Caco-2 (cell line): ENCODE results near the gene PIMREG. TPM values are rescaled to one million over a fixed set of nuclear protein-coding genes. Genes with fewer than 3 reads are reported as not detected.

ENCODE experiments used
- BruUV-seq: library from RNA; stranded (reverse); fragments of 400-500 nt; replicated peaks from 2 replicates; lab custom pipeline; 2021; lab: Mats Ljungman, UMichigan
- CTCF ChIA-PET: fragments of 300-600 bp; sonication (Branson Sonifier 250); formaldehyde crosslinking; loops from one replicate; lab custom pipeline; 2022; ENCODE audit warnings: antibody characterized with exemption; lab: Charles Lee
- POLR2A ChIA-PET: fragments of 300-600 bp; sonication (Branson Sonifier 250); formaldehyde crosslinking; loops from one replicate; lab custom pipeline; 2022; ENCODE audit warnings: antibody characterized with exemption; lab: Charles Lee
- DNase-seq, 2 experiments: peaks; one replicate each; pipeline versions ENCODE4 v3.0.0 to v3.0.0-alpha.2; 2020 to 2022
- H3K27me3 ChIP-seq: replicated peaks from 2 replicates; pipeline ENCODE4 v1.6.0; 2011; ENCODE audit warnings: low read length; ENCODE audit not compliant: control insufficient read depth, insufficient read depth
- H3K36me3 ChIP-seq: 2 replicates; pipeline ENCODE4 v1.5.1; 2011; ENCODE audit warnings: low read length; ENCODE audit not compliant: control insufficient read depth, insufficient read depth
- H3K4me1 ChIP-seq: fragments of 250-450 bp; sonication (Bioruptor Pico); 2 replicates; pipeline ENCODE4 v1.5.1; 2020; ENCODE audit warnings: mild to moderate bottlenecking
- H3K4me3 ChIP-seq: 2 replicates; pipeline ENCODE4 v1.5.1; 2011; ENCODE audit warnings: low read depth, mild to moderate bottlenecking, control low read depth, low read length
- H3K9me3 ChIP-seq: fragments of 250-450 bp; sonication (Bioruptor Pico); 2 replicates; pipeline ENCODE4 v1.5.1; 2020; ENCODE audit warnings: mild to moderate bottlenecking, moderate library complexity
- H3K27ac Mint-ChIP-seq: one replicate; pipeline ENCODE4 v1.8.0; 2022; ENCODE audit warnings: mixed read lengths; ENCODE audit not compliant: unreplicated experiment
- H3K27me3 Mint-ChIP-seq: one replicate; pipeline ENCODE4 v1.8.0; 2022; ENCODE audit warnings: mixed read lengths; ENCODE audit not compliant: insufficient read depth, unreplicated experiment
- H3K36me3 Mint-ChIP-seq: one replicate; pipeline ENCODE4 v1.8.0; 2022; ENCODE audit warnings: mild to moderate bottlenecking, mixed read lengths; ENCODE audit not compliant: insufficient read depth, unreplicated experiment
- H3K4me1 Mint-ChIP-seq: one replicate; pipeline ENCODE4 v1.8.0; 2022; ENCODE audit warnings: low read depth, mixed read lengths; ENCODE audit not compliant: unreplicated experiment
- H3K4me3 Mint-ChIP-seq: one replicate; pipeline ENCODE4 v1.8.0; 2022; ENCODE audit warnings: mild to moderate bottlenecking, moderate library complexity, mixed read lengths; ENCODE audit not compliant: unreplicated experiment
- H3K9me3 Mint-ChIP-seq: one replicate; pipeline ENCODE4 v1.8.0; 2022; ENCODE audit warnings: mixed read lengths; ENCODE audit not compliant: unreplicated experiment
- CTCF ChIP-seq, 2 experiments: fragments of 200-600 bp in 1 of 2; IDR thresholded peaks; 1 replicate in 1 of 2; 2 replicates in 1 of 2; pipeline versions ENCODE4 v1.5.1 to v1.8.0; 2011 to 2022; ENCODE audit warnings: antibody characterized with exemption in 1 of 2, control low read depth in 1 of 2, inconsistent platforms in 1 of 2, low read depth in 1 of 2, low read length in 1 of 2, mild to moderate bottlenecking in 1 of 2, moderate library complexity in 1 of 2; ENCODE audit not compliant: insufficient read depth in 1 of 2, severe bottlenecking in 1 of 2, unreplicated experiment in 1 of 2
- intact Hi-C: fragments of 100-400 bp; cut with micrococcal nuclease; formaldehyde crosslinking; loops from one replicate; pipeline ENCODE4 v1.10.0; 2022; ENCODE audit not compliant: unreplicated experiment
- total RNA-seq: library from RNA; stranded (reverse); gene quantifications from 2 replicates; pipeline ENCODE4 v1.2.3, GENCODE V29; 2022

PIMREG gene
- total RNA-seq, 1 experiment from 2014 or later = 15.8 TPM

DNA sequence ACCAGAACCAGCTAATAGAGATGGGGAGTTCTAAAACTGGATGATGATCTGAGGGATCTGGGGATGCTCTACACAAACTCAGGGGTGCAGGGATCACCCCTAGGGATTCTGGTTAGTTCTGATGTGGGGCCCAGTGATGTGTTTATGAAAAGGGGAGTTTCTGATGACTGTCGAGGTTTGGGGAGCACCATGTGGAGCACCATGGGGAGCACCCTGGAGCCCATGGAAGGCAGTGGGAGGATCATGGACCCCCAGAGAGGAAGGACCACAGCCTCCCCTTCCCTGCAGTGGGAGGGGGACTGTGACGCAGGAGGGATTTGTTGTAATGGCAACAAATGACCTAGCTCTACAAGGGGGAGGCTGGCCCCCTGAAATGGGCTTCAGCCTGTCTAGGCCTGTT, 18.4 kb downstream of the PIMREG start:
- Histone ChIP-seq H3K27me3 (no peaks in the 10 kb centered on the region), H3K9me3 (no peaks in the 10 kb centered on the region), H3K4me3 (no peak overlapping the region), H3K36me3 (no peaks in the 10 kb centered on the region), H3K4me1 (no peaks in the 10 kb centered on the region)
- Mint-ChIP-seq H3K9me3 (no peaks in the 10 kb centered on the region), H3K4me3 (no peak overlapping the region), H3K27ac (no peak overlapping the region), H3K36me3 (no peaks in the 10 kb centered on the region), H3K27me3 (peaks cover 8% of the 10 kb centered on the region), H3K4me1 (no peaks in the 10 kb centered on the region)
- CTCF ChIA-PET = no interaction called here
- POLR2A ChIA-PET = no interaction called here
- DNase-seq = no peak
- no peak for TF ChIP-seq CTCF (IDR thresholded peaks at IDR 0.05; ENCODE audit: insufficient read depth in 1 of 2, low read depth in 1 of 2, low read length in 1 of 2, severe bottlenecking in 1 of 2, unreplicated experiment in 1 of 2)
- BruUV-seq = no TSS peak
- intact Hi-C loops = no loop called here

DNA sequence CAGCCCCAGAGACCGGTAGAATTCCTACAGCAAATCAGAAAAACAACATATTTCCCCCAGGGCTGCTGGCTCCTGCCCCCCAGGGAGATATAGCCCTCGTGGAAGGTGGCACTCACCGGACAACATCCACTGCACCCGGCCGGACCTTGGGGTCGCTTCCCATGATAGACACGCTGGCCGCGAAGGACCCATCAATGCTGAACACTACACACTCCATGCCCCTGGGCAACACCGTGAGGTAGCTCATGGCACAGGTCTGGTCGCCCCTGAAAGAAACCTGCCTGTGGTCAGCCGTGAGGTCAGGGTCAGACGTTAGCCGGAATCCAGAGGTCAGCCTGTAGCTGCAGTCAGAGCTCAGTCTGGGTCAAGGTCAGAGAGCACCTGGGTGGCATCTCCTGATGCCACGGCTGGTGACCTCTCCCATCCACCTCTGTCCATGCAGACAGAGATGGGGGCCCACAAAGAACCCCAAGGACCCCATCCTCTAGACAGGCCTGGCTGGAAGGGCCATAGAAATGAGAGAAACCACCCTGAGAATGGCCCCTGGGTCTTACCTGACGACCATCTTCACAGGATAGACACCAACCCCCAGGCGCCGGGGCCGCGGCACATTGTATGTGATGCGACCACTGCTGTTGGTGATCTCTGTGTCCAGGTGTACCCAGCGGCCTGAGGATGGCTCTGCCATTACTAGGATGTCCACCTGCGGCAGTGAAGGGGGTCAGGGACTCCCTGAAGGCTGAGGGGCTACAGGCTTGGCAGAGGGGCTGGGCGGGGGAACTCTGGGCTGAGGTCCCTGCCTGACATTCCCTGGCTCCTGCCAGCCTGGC, 19.6 kb downstream of the PIMREG start:
- intact Hi-C loops = no loop called here
- H3K36me3 Mint-ChIP-seq = no peaks in the 10 kb centered on the region
- H3K9me3 ChIP-seq = no peaks in the 10 kb centered on the region
- H3K4me1 ChIP-seq = no peaks in the 10 kb centered on the region
- no peak for TF ChIP-seq CTCF (IDR thresholded peaks at IDR 0.05; ENCODE audit: insufficient read depth in 1 of 2, low read depth in 1 of 2, low read length in 1 of 2, severe bottlenecking in 1 of 2, unreplicated experiment in 1 of 2)
- H3K27ac Mint-ChIP-seq = no peak overlapping the region
- CTCF ChIA-PET = no interaction called here
- BruUV-seq = no TSS peak
- no peak overlapping the region for H3K4me3 Mint-ChIP-seq
- POLR2A ChIA-PET = no interaction called here
- H3K27me3 ChIP-seq = no peaks in the 10 kb centered on the region
- H3K36me3 ChIP-seq = no peaks in the 10 kb centered on the region
- H3K4me3 ChIP-seq = no peak overlapping the region
- H3K9me3 Mint-ChIP-seq = no peaks in the 10 kb centered on the region
- DNase-seq = no peak
- no peaks in the 10 kb centered on the region for H3K4me1 Mint-ChIP-seq
- H3K27me3 Mint-ChIP-seq = peaks cover 10% of the 10 kb centered on the region

- no peaks in the 10 kb centered on the region for H3K9me3 Mint-ChIP-seq
- no peak overlapping the region for H3K27ac Mint-ChIP-seq
- H3K9me3 ChIP-seq = no peaks in the 10 kb centered on the region
- peaks cover 10% of the 10 kb centered on the region for H3K27me3 Mint-ChIP-seq
- ChIA-PET CTCF (no interaction called here), POLR2A (no interaction called here)
- TF ChIP-seq CTCF (IDR thresholded peaks at IDR 0.05; ENCODE audit: insufficient read depth in 1 of 2, low read depth in 1 of 2, low read length in 1 of 2, severe bottlenecking in 1 of 2, unreplicated experiment in 1 of 2) = no peak
- no peaks in the 10 kb centered on the region for H3K36me3 Mint-ChIP-seq
- H3K36me3 ChIP-seq = no peaks in the 10 kb centered on the region
- H3K4me3 ChIP-seq = no peak overlapping the region
- H3K4me3 Mint-ChIP-seq = no peak overlapping the region
- H3K4me1 ChIP-seq = no peaks in the 10 kb centered on the region
- no peaks in the 10 kb centered on the region for H3K27me3 ChIP-seq
- no peak for DNase-seq
- intact Hi-C loops = no loop called here
- no TSS peak for BruUV-seq
- H3K4me1 Mint-ChIP-seq = no peaks in the 10 kb centered on the region
These were observed 20.3 kb downstream of the PIMREG start for GRCh38 chr17:6464446-6465041.
